GM18526 (cell line): Measurements from ENCODE around the gene EVA1A.

Experiments
- POLR2A ChIP-seq: IDR thresholded peaks from 3 replicates; pipeline ENCODE4 v1.6.1; 2011; ENCODE audit not compliant: insufficient read length; ENCODE audit errors: extremely low read depth

Gene EVA1A

GRCh38 chr2:75596784-75597183 is 36.0 kb upstream of the EVA1A start:
- no peak for TF ChIP-seq POLR2A

GRCh38 chr2:75595541-75596395 is 35.0 kb upstream of the EVA1A start:
- no peak for TF ChIP-seq POLR2A

GRCh38 chr2:75594596-75594995 is 33.9 kb upstream of the EVA1A start:
- TF ChIP-seq POLR2A: no peak

GRCh38 chr2:75592888-75593287 is 32.1 kb upstream of the EVA1A start:
- TF ChIP-seq POLR2A: no peak

GRCh38 chr2:75592030-75592429 is 31.3 kb upstream of the EVA1A start:
- no peak for TF ChIP-seq POLR2A

GRCh38 chr2:75589391-75590105 is 28.8 kb upstream of the EVA1A start:
- no peak for TF ChIP-seq POLR2A

- no peak for TF ChIP-seq POLR2A
Measured at GRCh38 chr2:75587954-75588587, 27.3 kb upstream of the EVA1A start.

GRCh38 chr2:75586971-75587370 is 26.2 kb upstream of the EVA1A start:
- no peak for TF ChIP-seq POLR2A

- no peak for TF ChIP-seq POLR2A
Measured at GRCh38 chr2:75582840-75583239, 22.1 kb upstream of the EVA1A start.

- no peak for TF ChIP-seq POLR2A
Measured at GRCh38 chr2:75580606-75581005, 19.9 kb upstream of the EVA1A start.

GRCh38 chr2:75580156-75580555 is 19.4 kb upstream of the EVA1A start:
- TF ChIP-seq POLR2A: no peak

GRCh38 chr2:75579186-75579585 is 18.4 kb upstream of the EVA1A start:
- no peak for TF ChIP-seq POLR2A

GRCh38 chr2:75577280-75577679 is 16.5 kb upstream of the EVA1A start:
- TF ChIP-seq POLR2A: no peak

- no peak for TF ChIP-seq POLR2A
Measured at GRCh38 chr2:75574106-75574505, 13.4 kb upstream of the EVA1A start.

GRCh38 chr2:75573145-75573878 is 12.6 kb upstream of the EVA1A start:
- TF ChIP-seq POLR2A: no peak
